Measurements from ENCODE around the gene TMEM245.

The TMEM245 gene

GRCh38 chr9:109119439-109120203 is at the start of gene TMEM245:
Gene TMEM245 (minus strand): TSS chr9:109119947. CDS start chr9:109119913, 34 bp downstream.
- DNase-seq (ENCODE audit: low read depth in 2 of 2), result peak; percentile 93 to 94

- DNase-seq (ENCODE audit: low read depth in 2 of 2), result no peak
Observed at GRCh38 chr9:109168170-109168569, 48.4 kb upstream of the TMEM245 start.

GRCh38 chr9:109167716-109168115 is 48.0 kb upstream of the TMEM245 start:
- DNase-seq (ENCODE audit: low read depth in 2 of 2), result no peak

- no peak for DNase-seq (ENCODE audit: low read depth in 2 of 2)
Observed at GRCh38 chr9:109166771-109167601, 47.2 kb upstream of the TMEM245 start, which contains the start of gene FRRS1L. Gene FRRS1L (minus strand): TSS chr9:109167249. CDS start chr9:109167138, 111 bp downstream.

- no peak for DNase-seq (ENCODE audit: low read depth in 2 of 2)
Observed at GRCh38 chr9:109166171-109166770, 46.5 kb upstream of the TMEM245 start.

- DNase-seq (ENCODE audit: low read depth in 2 of 2), result no peak
Observed at GRCh38 chr9:109164042-109164441, 44.3 kb upstream of the TMEM245 start.

GRCh38 chr9:109163194-109163593 is 43.4 kb upstream of the TMEM245 start:
- no peak for DNase-seq (ENCODE audit: low read depth in 2 of 2)

GRCh38 chr9:109162677-109163076 is 42.9 kb upstream of the TMEM245 start:
- DNase-seq (ENCODE audit: low read depth in 2 of 2), result no peak

GRCh38 chr9:109161471-109161870 is 41.7 kb upstream of the TMEM245 start:
- DNase-seq (ENCODE audit: low read depth in 2 of 2), result no peak

GRCh38 chr9:109159583-109159982 is 39.8 kb upstream of the TMEM245 start:
- DNase-seq (ENCODE audit: low read depth in 2 of 2), result no peak

- no peak for DNase-seq (ENCODE audit: low read depth in 2 of 2)
Observed at GRCh38 chr9:109158651-109159050, 38.9 kb upstream of the TMEM245 start.

GRCh38 chr9:109156708-109157107 is 37.0 kb upstream of the TMEM245 start:
- no peak for DNase-seq (ENCODE audit: low read depth in 2 of 2)

GRCh38 chr9:109150925-109151545 is 31.3 kb upstream of the TMEM245 start:
- DNase-seq (ENCODE audit: low read depth in 2 of 2), result no peak

- DNase-seq (ENCODE audit: low read depth in 2 of 2), result no peak
Observed at GRCh38 chr9:109149722-109150121, 30.0 kb upstream of the TMEM245 start.

GRCh38 chr9:109149089-109149488 is 29.3 kb upstream of the TMEM245 start:
- DNase-seq (ENCODE audit: low read depth in 2 of 2), result no peak

GRCh38 chr9:109145051-109145450 is 25.3 kb upstream of the TMEM245 start:
- no peak for DNase-seq (ENCODE audit: low read depth in 2 of 2)

- DNase-seq (ENCODE audit: low read depth in 2 of 2), result no peak
Observed at GRCh38 chr9:109143881-109144562, 24.3 kb upstream of the TMEM245 start.

- DNase-seq (ENCODE audit: low read depth in 2 of 2), result no peak
Observed at GRCh38 chr9:109141375-109141774, 21.6 kb upstream of the TMEM245 start.

GRCh38 chr9:109139851-109140250 is 20.1 kb upstream of the TMEM245 start:
- DNase-seq (ENCODE audit: low read depth in 2 of 2), result no peak

- no peak for DNase-seq (ENCODE audit: low read depth in 2 of 2)
Observed at GRCh38 chr9:109138421-109138820, 18.7 kb upstream of the TMEM245 start.

GRCh38 chr9:109134167-109134578 is 14.4 kb upstream of the TMEM245 start:
- no peak for DNase-seq (ENCODE audit: low read depth in 2 of 2)

Measured in stimulated activated CD8-positive, alpha-beta memory T cell treated with anti-CD3 and anti-CD28 coated beads, Interleukin-7, amount 100 ng/mL, for 4 hours (primary cell).